ENCODE measurements around the gene PRSS53. TPM values are rescaled to one million over a fixed set of nuclear protein-coding genes. Genes with fewer than 3 reads are reported as not detected.

The PRSS53 gene
- total RNA-seq, 1 experiment from 2014 or later = 7.0 TPM

DNA sequence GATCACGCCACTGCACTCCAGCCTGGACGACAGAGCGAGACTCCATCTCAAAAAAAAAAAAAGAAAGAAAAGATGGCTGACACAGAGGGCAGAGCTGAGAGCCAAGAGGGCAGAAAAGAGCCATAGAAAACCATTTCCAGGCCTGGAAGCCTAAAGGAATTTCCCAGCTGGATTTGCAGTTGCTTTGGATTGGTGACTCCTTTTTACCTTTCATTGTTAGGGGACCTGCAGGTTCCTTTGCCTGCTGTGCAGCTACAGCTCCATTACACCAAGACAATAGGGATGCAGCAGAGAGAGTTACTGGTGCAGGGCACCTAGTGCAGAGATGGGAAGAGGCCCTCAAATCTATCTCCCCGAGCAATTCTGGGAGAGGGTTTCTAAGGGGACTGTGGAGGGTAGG lies 33.1 kb downstream of the PRSS53 start:
- no peak for TF ChIP-seq CTCF (IDR thresholded peaks at IDR 0.05; ENCODE audit: unreplicated experiment)
- Mint-ChIP-seq H3K9me3 (ENCODE audit: low read depth, unreplicated experiment) (no peaks in the 10 kb centered on the region), H3K27me3 (ENCODE audit: unreplicated experiment) (no peaks in the 10 kb centered on the region), H3K4me3 (ENCODE audit: low read depth, unreplicated experiment) (no peak overlapping the region), H3K27ac (ENCODE audit: unreplicated experiment) (no peak overlapping the region), H3K4me1 (ENCODE audit: low read depth, unreplicated experiment) (peaks cover 12% of the 10 kb centered on the region), H3K36me3 (ENCODE audit: insufficient read depth, unreplicated experiment) (peaks cover 27% of the 10 kb centered on the region)
- no TSS peak for BruUV-seq (replicated peaks)
- CTCF ChIA-PET = interaction anchor here (0.7 kb wide), 1 partner anchor 18 kb away, joined by 3 read pairs; the partner anchor contains the start of genes ZNF646 and ZNF668
- intact Hi-C loops (cut with micrococcal nuclease; ENCODE audit: unreplicated experiment) = no loop called here
- no peak for DNase-seq

DNA sequence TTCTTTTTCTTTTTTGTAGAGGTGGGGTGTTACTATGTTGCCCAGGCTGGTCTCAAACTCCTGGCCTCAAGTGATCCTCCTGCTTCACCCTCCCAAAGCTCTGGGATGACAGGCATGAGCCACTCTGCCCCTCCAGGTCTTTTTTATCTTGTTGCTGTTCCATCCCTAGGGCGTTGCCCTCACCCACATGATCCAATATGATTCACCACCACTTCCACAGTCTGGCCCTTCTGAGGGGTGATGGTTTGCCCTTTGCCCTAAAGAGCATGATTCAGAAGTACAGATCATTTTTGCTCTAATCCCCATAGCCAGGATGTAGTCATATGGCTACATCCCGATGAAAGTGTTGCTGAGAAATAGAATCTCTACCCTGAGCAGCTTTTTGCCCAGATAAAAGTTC lies 36.6 kb downstream of the PRSS53 start:
- peaks cover 15% of the 10 kb centered on the region for H3K36me3 Mint-ChIP-seq (ENCODE audit: insufficient read depth, unreplicated experiment)
- peaks cover 12% of the 10 kb centered on the region for H3K4me1 Mint-ChIP-seq (ENCODE audit: low read depth, unreplicated experiment)
- no peaks in the 10 kb centered on the region for H3K27me3 Mint-ChIP-seq (ENCODE audit: unreplicated experiment)
- TF ChIP-seq CTCF (IDR thresholded peaks at IDR 0.05; ENCODE audit: unreplicated experiment) = no peak
- no peak overlapping the region for H3K27ac Mint-ChIP-seq (ENCODE audit: unreplicated experiment)
- no peak overlapping the region for H3K4me3 Mint-ChIP-seq (ENCODE audit: low read depth, unreplicated experiment)
- no TSS peak for BruUV-seq (replicated peaks)
- DNase-seq = peak; percentile 40
- CTCF ChIA-PET = no interaction called here
- no peaks in the 10 kb centered on the region for H3K9me3 Mint-ChIP-seq (ENCODE audit: low read depth, unreplicated experiment)
- intact Hi-C loops (cut with micrococcal nuclease; ENCODE audit: unreplicated experiment) = no loop called here

DNA sequence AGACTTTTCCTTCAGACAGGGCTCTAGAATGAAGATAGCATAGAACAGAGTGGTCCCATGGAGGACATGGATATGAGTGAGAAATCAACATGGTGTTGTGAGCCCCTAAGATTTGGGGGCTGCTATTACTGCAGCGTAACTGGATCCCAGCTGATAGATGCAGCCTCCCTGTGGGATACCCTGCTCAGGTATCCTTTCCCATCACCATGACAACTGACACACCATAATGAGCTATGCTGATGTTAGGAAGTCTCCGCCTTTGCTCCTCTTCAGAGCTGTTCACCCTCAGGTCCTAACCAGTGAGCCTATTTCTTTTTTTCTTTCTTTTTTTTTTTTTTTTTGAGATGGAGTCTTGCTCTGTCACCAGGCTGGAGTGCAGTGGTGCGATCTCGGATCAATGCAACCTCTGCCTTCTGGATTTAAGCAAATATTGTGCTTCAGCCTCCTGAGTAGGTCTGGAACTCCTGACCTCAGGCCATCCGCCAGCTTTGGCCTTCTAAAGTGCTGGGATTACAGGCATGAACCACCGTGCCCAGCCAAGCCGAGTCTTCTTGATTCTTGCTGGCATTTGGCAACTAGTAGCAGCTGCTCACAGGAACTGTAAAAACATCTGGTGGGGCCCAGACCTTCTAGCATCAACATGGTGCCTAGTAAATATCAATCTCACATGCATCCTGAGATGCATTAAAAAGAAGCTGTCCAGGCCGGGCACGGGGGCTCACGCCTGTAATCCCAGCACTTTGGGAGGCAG lies 38.3 kb downstream of the PRSS53 start:
- peaks cover 4% of the 10 kb centered on the region for H3K36me3 Mint-ChIP-seq (ENCODE audit: insufficient read depth, unreplicated experiment)
- H3K27me3 Mint-ChIP-seq (ENCODE audit: unreplicated experiment) = no peaks in the 10 kb centered on the region
- no peak overlapping the region for H3K4me3 Mint-ChIP-seq (ENCODE audit: low read depth, unreplicated experiment)
- TF ChIP-seq CTCF (IDR thresholded peaks at IDR 0.05; ENCODE audit: unreplicated experiment) = no peak
- intact Hi-C loops (cut with micrococcal nuclease; ENCODE audit: unreplicated experiment) = no loop called here
- peaks cover 3% of the 10 kb centered on the region for H3K9me3 Mint-ChIP-seq (ENCODE audit: low read depth, unreplicated experiment)
- H3K4me1 Mint-ChIP-seq (ENCODE audit: low read depth, unreplicated experiment) = peaks cover 12% of the 10 kb centered on the region
- CTCF ChIA-PET = interaction anchor here (0.7 kb wide), 1 partner anchor 23 kb away, joined by 3 read pairs; no protein-coding TSS in a partner anchor
- H3K27ac Mint-ChIP-seq (ENCODE audit: unreplicated experiment) = no peak overlapping the region
- BruUV-seq (replicated peaks) = no TSS peak
- no peak for DNase-seq

- Mint-ChIP-seq H3K4me3 (ENCODE audit: low read depth, unreplicated experiment) (no peak overlapping the region), H3K9me3 (ENCODE audit: low read depth, unreplicated experiment) (peaks cover 3% of the 10 kb centered on the region), H3K27ac (ENCODE audit: unreplicated experiment) (no peak overlapping the region), H3K4me1 (ENCODE audit: low read depth, unreplicated experiment) (no peaks in the 10 kb centered on the region), H3K27me3 (ENCODE audit: unreplicated experiment) (no peaks in the 10 kb centered on the region), H3K36me3 (ENCODE audit: insufficient read depth, unreplicated experiment) (peaks cover 15% of the 10 kb centered on the region)
- CTCF ChIA-PET = no interaction called here
- intact Hi-C loops (cut with micrococcal nuclease; ENCODE audit: unreplicated experiment) = no loop called here
- no peak for DNase-seq
- no TSS peak for BruUV-seq (replicated peaks)
- no peak for TF ChIP-seq CTCF (IDR thresholded peaks at IDR 0.05; ENCODE audit: unreplicated experiment)
These were observed 44.8 kb downstream of the PRSS53 start for GRCh38 chr16:31043898-31044481.

All from Calu3 (cell line).